Endothelial cell of umbilical vein (primary cell): Measurements from ENCODE around the gene INSIG2. TPM values are rescaled to one million over a fixed set of nuclear protein-coding genes. Genes with fewer than 3 reads are reported as not detected.
A peak's percentile ranks its signal among the peaks of the same experiment; 100 is the strongest.

ENCODE experiments used
- BruUV-seq: library from RNA; stranded (reverse); fragments of 400-500 nt; replicated peaks from 2 replicates; lab custom pipeline; 2021; lab: Mats Ljungman, UMichigan
- CTCF ChIA-PET: fragments of 300-600, 350-600 bp; sonication (Branson Sonifier 250); formaldehyde crosslinking; loops from one replicate; lab custom pipeline; 2021; ENCODE audit warnings: antibody characterized with exemption, inconsistent platforms; lab: Charles Lee
- POLR2A ChIA-PET: fragments of 300-600, 350-600 bp; sonication (Branson Sonifier 250); formaldehyde crosslinking; loops from one replicate; lab custom pipeline; 2021; ENCODE audit warnings: antibody characterized with exemption, inconsistent platforms; lab: Charles Lee
- DNase-seq: peaks from one replicate; pipeline ENCODE4 v3.0.0-alpha.2; 2011; ENCODE audit warnings: low read depth, low spot score
- FAIRE-seq: peaks from 2 replicates; lab custom pipeline; 2011; peaks lifted over from hg19 to GRCh38; lab: Jason Lieb, UNC
- H2AFZ ChIP-seq: 2 replicates; pipeline ENCODE4 v1.6.0; 2012; ENCODE audit warnings: low read depth, low read length, control low read depth, inconsistent platforms
- H3K27ac ChIP-seq: 2 replicates; pipeline ENCODE4 v1.5.1; 2011; ENCODE audit warnings: low read depth, mild to moderate bottlenecking, control low read depth, low read length, moderate library complexity; ENCODE audit not compliant: insufficient read depth
- H3K27me3 ChIP-seq, 2 experiments: 2 replicates each; pipeline versions ENCODE4 v1.6.0 to v1.6.1; 2011; ENCODE audit warnings: low read length in 2 of 2, mixed read lengths in 1 of 2; ENCODE audit not compliant: control insufficient read depth in 2 of 2, insufficient read depth in 2 of 2
- H3K36me3 ChIP-seq, 2 experiments: 2 replicates in 1 of 2; 3 replicates in 1 of 2; pipeline ENCODE4 v1.5.1; 2011; ENCODE audit warnings: low read length in 2 of 2, mild to moderate bottlenecking in 1 of 2, moderate library complexity in 1 of 2; ENCODE audit not compliant: control insufficient read depth in 2 of 2, insufficient read depth in 2 of 2; ENCODE audit errors: extremely low read depth in 1 of 2
- H3K4me1 ChIP-seq: 3 replicates; pipeline ENCODE4 v1.5.1; 2011; ENCODE audit warnings: mild to moderate bottlenecking, low read length; ENCODE audit not compliant: control insufficient read depth, insufficient read depth; ENCODE audit errors: extremely low read depth
- H3K4me2 ChIP-seq: 2 replicates; pipeline ENCODE4 v1.6.1; 2011; ENCODE audit warnings: low read length, control low read depth, mixed read lengths; ENCODE audit not compliant: insufficient read depth
- H3K4me3 ChIP-seq, 3 experiments: fragments of 200-600 bp in 1 of 3; sonication (generic), shearing (Covaris generic) in 1 of 3; replicated peaks in 1 of 3; 2 replicates each; pipeline ENCODE4 v1.5.1; 2011 to 2016; ENCODE audit warnings: control low read depth in 3 of 3, low read length in 3 of 3, mild to moderate bottlenecking in 2 of 3, inconsistent platforms in 1 of 3, low read depth in 1 of 3, moderate library complexity in 1 of 3; ENCODE audit not compliant: insufficient read depth in 1 of 3
- H3K79me2 ChIP-seq: 2 replicates; pipeline ENCODE4 v1.6.0; 2012; ENCODE audit warnings: low read length, inconsistent platforms; ENCODE audit not compliant: control insufficient read depth, insufficient read depth
- H3K9ac ChIP-seq: replicated peaks from 2 replicates; pipeline ENCODE3; 2011; ENCODE audit warnings: low read length, control low read depth; ENCODE audit not compliant: insufficient read depth; ENCODE audit errors: extremely low read depth
- H3K9me1 ChIP-seq: replicated peaks from 3 replicates; pipeline ENCODE4 v1.6.0; 2011; ENCODE audit warnings: mild to moderate bottlenecking, low read length; ENCODE audit not compliant: control insufficient read depth, insufficient read depth; ENCODE audit errors: extremely low read depth
- H3K9me3 ChIP-seq: replicated peaks from 2 replicates; pipeline ENCODE4 v1.5.1; 2012; ENCODE audit warnings: low read length, inconsistent platforms; ENCODE audit not compliant: control insufficient read depth, insufficient read depth
- H4K20me1 ChIP-seq: replicated peaks from 2 replicates; pipeline ENCODE3; 2011; ENCODE audit warnings: mild to moderate bottlenecking, low read length; ENCODE audit not compliant: control insufficient read depth, insufficient read depth; ENCODE audit errors: extremely low read depth
- EZH2 ChIP-seq: IDR thresholded peaks from 2 replicates; pipeline ENCODE4 v1.6.1; 2012; ENCODE audit warnings: borderline replicate concordance, low read depth, mild to moderate bottlenecking, moderate library complexity, low read length, inconsistent platforms; ENCODE audit not compliant: severe bottlenecking
- FOS ChIP-seq: IDR thresholded peaks from 2 replicates; pipeline ENCODE4 v1.6.1; 2011; ENCODE audit warnings: mild to moderate bottlenecking, low read length, moderate library complexity, borderline replicate concordance; ENCODE audit not compliant: insufficient read depth
- GATA2 ChIP-seq: IDR thresholded peaks from 2 replicates; pipeline ENCODE4 v1.7.0; 2011; ENCODE audit warnings: low read depth, mild to moderate bottlenecking, moderate library complexity, mixed read lengths, low read length; ENCODE audit not compliant: insufficient read length, insufficient read depth
- dilution Hi-C: fragments of 300-500 bp; cut with MboI; formaldehyde crosslinking; loops from one replicate; pipeline ENCODE4 v1.15.0; 2019; ENCODE audit warnings: low sequenced_read_pairs; ENCODE audit not compliant: extremely low pct_ligation_motif_present
- intact Hi-C: fragments of 100-400 bp; cut with micrococcal nuclease; formaldehyde crosslinking; loops from one replicate; pipeline ENCODE4 v1.10.0; 2022
- polyA plus RNA-seq, 4 experiments: library from polyadenylated mRNA; depleted of rRNA in 3 of 4; stranded (reverse) in 3 of 4; unstranded in 1 of 4; fragments of >200 nt; gene quantifications; 2 replicates each; pipeline versions ENCODE4 v1.2.1 to v1.2.3, GENCODE V29; 2011 to 2012; ENCODE audit warnings: missing spikeins in 1 of 4
- total RNA-seq: library from RNA; stranded (reverse); gene quantifications from 2 replicates; pipeline ENCODE4 v1.2.3, GENCODE V29; 2021
- TF ChIP-seq, protein P1 (sequence below), 2 donors: IDR thresholded peaks; 1 replicate in 1 of 2; 2 replicates in 1 of 2; pipeline ENCODE4 v1.5.1; 2011; ENCODE audit warnings: low read length in 2 of 2, mild to moderate bottlenecking in 2 of 2, moderate library complexity in 2 of 2, control low read depth in 1 of 2, inconsistent platforms in 1 of 2, low read depth in 1 of 2; ENCODE audit not compliant: insufficient read depth in 1 of 2; ENCODE audit errors: extremely low read depth in 1 of 2
- TF ChIP-seq, protein P2 (sequence below): IDR thresholded peaks from 2 replicates; pipeline ENCODE4 v1.6.1; 2011; ENCODE audit not compliant: insufficient read depth, insufficient read length

The INSIG2 gene
- total and polyA plus RNA-seq, 2 donors (not counting 3 experiments of a cell fraction or from before 2014, with no cell fraction given): 24.1 to 26.9 TPM

DNA sequence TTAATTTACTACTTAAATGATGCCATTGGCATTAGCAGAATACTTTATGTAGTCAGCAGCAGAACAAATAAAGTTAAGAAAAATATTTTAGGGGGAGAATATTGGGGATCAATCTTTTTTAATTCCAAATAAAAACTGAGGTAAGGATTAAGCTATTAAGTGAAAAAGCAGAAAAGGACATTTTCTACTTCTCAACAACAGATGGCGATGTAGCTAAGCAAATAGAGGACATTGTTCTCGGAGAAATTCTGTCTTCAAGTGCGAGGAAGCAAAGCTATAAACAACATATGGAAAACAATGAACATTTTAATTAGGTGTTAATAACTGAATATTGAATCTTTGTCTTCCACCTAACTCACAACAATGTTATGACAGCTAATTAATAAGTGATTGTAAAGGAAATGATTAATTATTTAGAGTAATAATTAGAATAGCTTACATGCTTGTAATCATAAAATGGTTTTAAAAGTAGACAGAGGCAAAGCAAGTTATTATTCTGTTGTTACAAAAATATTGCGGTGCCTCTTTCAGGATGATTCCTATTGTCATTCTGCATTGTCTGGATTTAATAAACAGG lies 41.5 kb upstream of the INSIG2 start:
- H3K27ac ChIP-seq: no peak overlapping the region
- H3K4me1 ChIP-seq: peaks cover 26% of the 10 kb centered on the region
- BruUV-seq: no TSS peak
- H3K9ac ChIP-seq: no peak overlapping the region
- H3K79me2 ChIP-seq: no peaks in the 10 kb centered on the region
- peaks cover 10 to 13% of the 10 kb centered on the region in 2 experiments for H3K27me3 ChIP-seq
- peak; percentile 91 for FAIRE-seq
- peak overlapping the region; percentile 17 for H3K4me2 ChIP-seq
- POLR2A ChIA-PET: no interaction called here
- no peaks in the 10 kb centered on the region for H3K36me3 ChIP-seq
- DNase-seq: peak; percentile 60
- CTCF ChIA-PET: interaction anchor here (0.7 to 3.6 kb wide), 79 partner anchors 9 to 1244 kb away, joined by 3 to 174 read pairs (median 5); partner anchors contain the start of genes CCDC93, DDX18, EN1 and INSIG2
- dilution Hi-C loops: no loop called here
- H2AFZ ChIP-seq: no peak overlapping the region
- no peaks in the 10 kb centered on the region for H3K9me1 ChIP-seq
- H3K9me3 ChIP-seq: no peaks in the 10 kb centered on the region
- H4K20me1 ChIP-seq: no peaks in the 10 kb centered on the region
- TF ChIP-seq GATA2 (no peak), EZH2 (no peak)
- TF ChIP-seq, protein P1, sequence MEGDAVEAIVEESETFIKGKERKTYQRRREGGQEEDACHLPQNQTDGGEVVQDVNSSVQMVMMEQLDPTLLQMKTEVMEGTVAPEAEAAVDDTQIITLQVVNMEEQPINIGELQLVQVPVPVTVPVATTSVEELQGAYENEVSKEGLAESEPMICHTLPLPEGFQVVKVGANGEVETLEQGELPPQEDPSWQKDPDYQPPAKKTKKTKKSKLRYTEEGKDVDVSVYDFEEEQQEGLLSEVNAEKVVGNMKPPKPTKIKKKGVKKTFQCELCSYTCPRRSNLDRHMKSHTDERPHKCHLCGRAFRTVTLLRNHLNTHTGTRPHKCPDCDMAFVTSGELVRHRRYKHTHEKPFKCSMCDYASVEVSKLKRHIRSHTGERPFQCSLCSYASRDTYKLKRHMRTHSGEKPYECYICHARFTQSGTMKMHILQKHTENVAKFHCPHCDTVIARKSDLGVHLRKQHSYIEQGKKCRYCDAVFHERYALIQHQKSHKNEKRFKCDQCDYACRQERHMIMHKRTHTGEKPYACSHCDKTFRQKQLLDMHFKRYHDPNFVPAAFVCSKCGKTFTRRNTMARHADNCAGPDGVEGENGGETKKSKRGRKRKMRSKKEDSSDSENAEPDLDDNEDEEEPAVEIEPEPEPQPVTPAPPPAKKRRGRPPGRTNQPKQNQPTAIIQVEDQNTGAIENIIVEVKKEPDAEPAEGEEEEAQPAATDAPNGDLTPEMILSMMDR (IDR thresholded peaks at IDR 0.05; ENCODE audit: extremely low read depth in 1 of 2, insufficient read depth in 1 of 2, low read depth in 1 of 2, low read length in 2 of 2): peak; percentile 41 to 44
- intact Hi-C loops: loop anchor here (1.0 to 2.0 kb wide), 7 partner anchors 14 to 809 kb away; partner anchors contain the start of gene INSIG2
- H3K4me3 ChIP-seq: no peak overlapping the region

DNA sequence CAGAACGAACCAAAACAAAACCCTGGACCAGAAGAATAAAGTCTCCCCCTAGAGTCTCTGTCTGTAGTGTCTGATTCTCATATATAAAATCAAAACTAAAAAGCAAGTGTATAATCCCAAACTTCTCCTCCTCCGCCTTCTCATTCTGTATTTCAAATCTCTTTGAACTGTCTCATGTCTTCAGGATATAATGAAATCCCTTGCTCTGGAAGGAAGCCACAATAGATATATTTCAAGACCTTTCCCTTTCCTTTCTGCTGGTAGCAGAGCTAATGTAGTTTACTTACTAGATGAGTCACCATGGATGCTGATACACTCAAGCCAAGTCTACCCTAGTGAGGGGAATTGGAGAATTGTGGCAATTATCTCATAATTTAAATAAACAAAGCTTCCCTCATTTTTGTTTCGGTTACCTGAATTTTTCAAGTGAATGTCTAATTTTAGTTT lies 40.9 kb upstream of the INSIG2 start:
- Histone ChIP-seq H3K79me2 (no peaks in the 10 kb centered on the region), H3K27ac (no peak overlapping the region), H3K9me3 (no peaks in the 10 kb centered on the region), H3K9me1 (no peaks in the 10 kb centered on the region), H2AFZ (no peak overlapping the region), H3K27me3 (peaks cover 10 to 17% of the 10 kb centered on the region in 2 experiments), H3K36me3 (no peaks in the 10 kb centered on the region), H3K4me2 (peak overlapping the region; percentile 17), H4K20me1 (no peaks in the 10 kb centered on the region), H3K9ac (no peak overlapping the region), H3K4me3 (no peak overlapping the region), H3K4me1 (peaks cover 26% of the 10 kb centered on the region)
- dilution Hi-C loops: no loop called here
- DNase-seq: peak; percentile 47
- TF ChIP-seq FOS: peak; percentile 88
- TF ChIP-seq, protein P2, sequence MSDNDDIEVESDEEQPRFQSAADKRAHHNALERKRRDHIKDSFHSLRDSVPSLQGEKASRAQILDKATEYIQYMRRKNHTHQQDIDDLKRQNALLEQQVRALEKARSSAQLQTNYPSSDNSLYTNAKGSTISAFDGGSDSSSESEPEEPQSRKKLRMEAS: no peak
- FAIRE-seq: no peak
- CTCF ChIA-PET: interaction anchor here (0.7 to 3.6 kb wide), 69 partner anchors 9 to 1244 kb away, joined by 3 to 174 read pairs (median 7); partner anchors contain the start of genes DDX18, EN1 and INSIG2
- BruUV-seq: no TSS peak
- intact Hi-C loops: loop anchor here (1.0 to 2.0 kb wide), 4 partner anchors 13 to 155 kb away; partner anchors contain the start of gene INSIG2
- POLR2A ChIA-PET: no interaction called here
